Activated CD4-positive, alpha-beta T cell treated with anti-CD3 and anti-CD28 coated beads for 36 hours (primary cell): ENCODE data around the gene CCDC82. TPM values are rescaled to one million over a fixed set of nuclear protein-coding genes. Genes with fewer than 3 reads are reported as not detected.

Source experiments
- ATAC-seq: fragments of 200-7000 bp; cut with Tn5 transposase; one replicate; pipeline ENCODE4 v1.10.0; 2021; ENCODE audit warnings: mild to moderate bottlenecking, moderate library complexity
- CTCF ChIA-PET: fragments of 350-600 bp; sonication (Branson Sonifier 250); formaldehyde crosslinking; loops from one replicate; lab custom pipeline; 2021; ENCODE audit warnings: antibody characterized with exemption; lab: Charles Lee
- POLR2A ChIA-PET: fragments of 350-600 bp; sonication (Branson Sonifier 250); formaldehyde crosslinking; loops from one replicate; lab custom pipeline; 2021; ENCODE audit warnings: antibody characterized with exemption, inconsistent platforms; lab: Charles Lee
- DNase-seq: peaks from one replicate; pipeline ENCODE4 v3.0.0-alpha.2; 2020
- H3K27ac Mint-ChIP-seq: one replicate; pipeline ENCODE4 v1.8.0; 2021; ENCODE audit warnings: mixed read lengths
- H3K27me3 Mint-ChIP-seq: one replicate; pipeline ENCODE4 v1.8.0; 2021; ENCODE audit warnings: mixed read lengths
- H3K36me3 Mint-ChIP-seq: one replicate; pipeline ENCODE4 v1.8.0; 2021; ENCODE audit warnings: low read depth, mixed read lengths
- H3K4me1 Mint-ChIP-seq: one replicate; pipeline ENCODE4 v1.8.0; 2021; ENCODE audit warnings: mixed read lengths
- H3K4me3 Mint-ChIP-seq: one replicate; pipeline ENCODE4 v1.8.0; 2021; ENCODE audit warnings: mild to moderate bottlenecking, moderate library complexity, mixed read lengths
- H3K9me3 Mint-ChIP-seq: one replicate; pipeline ENCODE4 v1.8.0; 2021; ENCODE audit warnings: low read depth, mixed read lengths
- intact Hi-C, 2 experiments: fragments of 100-400 bp; cut with DNase I in 1 of 2; cut with micrococcal nuclease in 1 of 2; formaldehyde crosslinking; loops; one replicate each; pipeline versions ENCODE4 v1.14.2 to v1.15.1; 2022 to 2024; cut with DNase I, micrococcal nuclease
- total RNA-seq, 2 experiments: library from RNA; stranded (reverse); gene quantifications; one replicate each; pipeline ENCODE4 v1.2.3, GENCODE V29; 2021

Gene CCDC82
- total RNA-seq, 2 experiments from 2014 or later = 32.1 to 38.3 TPM

GRCh38 chr11:96365493-96365892 is 24.2 kb downstream of the CCDC82 start:
- DNase-seq = no peak
- POLR2A ChIA-PET = no interaction called here
- ATAC-seq = no peak
- CTCF ChIA-PET = interaction anchor here (0.9 to 1.5 kb wide), 2 partner anchors 23 to 530 kb away, joined by 3 to 4 read pairs; partner anchors contain the start of gene MAML2
- no peaks in the 10 kb centered on the region for H3K9me3 Mint-ChIP-seq
- H3K36me3 Mint-ChIP-seq = peaks cover 27% of the 10 kb centered on the region
- H3K27ac Mint-ChIP-seq = no peak overlapping the region
- no peaks in the 10 kb centered on the region for H3K27me3 Mint-ChIP-seq
- no peak overlapping the region for H3K4me3 Mint-ChIP-seq
- H3K4me1 Mint-ChIP-seq = no peaks in the 10 kb centered on the region
- intact Hi-C loops = no loop called here

DNA sequence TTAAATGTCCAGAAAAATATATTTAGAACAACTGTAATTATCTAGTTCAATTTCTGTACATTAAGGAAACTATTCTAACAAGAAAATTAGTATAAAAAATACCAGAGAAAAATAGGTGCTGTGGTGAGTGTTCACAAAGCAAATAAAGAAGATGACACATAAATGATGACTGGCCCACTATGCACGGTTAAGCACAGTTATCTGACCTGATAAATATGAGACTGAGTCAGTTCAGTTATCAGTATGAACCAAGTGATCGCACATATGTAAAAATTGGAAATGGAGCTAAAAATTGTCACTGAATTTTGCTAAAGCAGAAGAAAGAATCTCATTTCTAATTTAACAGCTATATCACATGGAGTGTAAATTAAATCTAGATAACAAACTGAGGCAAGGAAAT is 27.9 kb downstream of the CCDC82 start:
- peaks cover 17% of the 10 kb centered on the region for H3K4me1 Mint-ChIP-seq
- H3K4me3 Mint-ChIP-seq = no peak overlapping the region
- H3K36me3 Mint-ChIP-seq = peaks cover 27% of the 10 kb centered on the region
- ChIA-PET CTCF (interaction anchor here (0.6 to 2.0 kb wide), 4 partner anchors 9 to 255 kb away, joined by 3 to 12 read pairs (median 4); partner anchors contain the start of gene MAML2), POLR2A (no interaction called here)
- DNase-seq = no peak
- intact Hi-C loops = no loop called here
- ATAC-seq = no peak
- H3K27ac Mint-ChIP-seq = no peak overlapping the region
- H3K9me3 Mint-ChIP-seq = no peaks in the 10 kb centered on the region
- no peaks in the 10 kb centered on the region for H3K27me3 Mint-ChIP-seq

DNA sequence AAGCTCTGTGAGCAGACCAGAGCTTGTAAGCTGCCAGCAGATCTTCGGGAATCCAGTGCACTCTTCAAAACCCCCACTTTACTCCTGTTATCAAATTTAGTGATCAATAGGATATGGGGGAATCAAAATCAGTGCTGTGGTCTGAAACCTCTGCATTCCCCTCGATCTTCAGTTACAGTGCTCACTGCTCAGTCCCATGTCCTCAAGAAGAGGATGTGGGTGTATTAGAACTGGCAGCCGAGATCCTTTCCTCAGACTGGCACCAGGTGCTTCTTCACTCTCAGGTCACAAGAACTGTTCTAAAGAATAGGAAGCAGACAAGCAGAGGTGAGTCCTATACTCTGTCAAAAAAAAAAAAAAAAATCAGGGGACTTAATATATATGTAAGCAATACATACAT is 31.4 kb downstream of the CCDC82 start:
- intact Hi-C loops = no loop called here
- H3K4me3 Mint-ChIP-seq = no peak overlapping the region
- DNase-seq (no peak), ATAC-seq (no peak)
- peak overlapping the region; percentile 18 for H3K27ac Mint-ChIP-seq
- no peaks in the 10 kb centered on the region for H3K9me3 Mint-ChIP-seq
- ChIA-PET CTCF (interaction anchor here (0.6 to 2.3 kb wide), 3 partner anchors 15 to 423 kb away, joined by 3 to 13 read pairs (median 4); partner anchors contain the start of gene MAML2), POLR2A (no interaction called here)
- H3K27me3 Mint-ChIP-seq = no peaks in the 10 kb centered on the region
- H3K36me3 Mint-ChIP-seq = peaks cover 48% of the 10 kb centered on the region
- H3K4me1 Mint-ChIP-seq = peaks cover 20% of the 10 kb centered on the region

DNA sequence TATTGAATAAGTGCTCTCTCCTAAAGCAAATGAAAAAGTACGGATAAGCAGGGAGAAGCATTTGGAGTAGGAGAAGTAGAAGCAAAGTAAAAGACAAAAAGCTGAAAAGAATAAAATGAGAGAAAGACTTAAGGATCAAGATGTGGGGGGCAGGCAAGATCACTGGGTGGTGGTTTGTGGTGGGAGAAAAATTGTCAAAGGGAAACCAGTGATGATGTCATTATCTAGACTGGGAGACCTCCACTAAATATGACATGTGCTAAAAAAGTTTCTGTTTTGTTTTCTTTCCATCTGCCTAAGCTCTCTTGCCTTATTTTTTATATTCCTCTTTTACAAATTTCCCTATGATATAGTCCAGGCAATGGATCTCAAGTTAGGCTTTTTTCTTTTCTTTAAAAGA is 31.9 kb downstream of the CCDC82 start:
- DNase-seq = peak; percentile 16
- H3K27ac Mint-ChIP-seq = peak overlapping the region; percentile 34
- POLR2A ChIA-PET = no interaction called here

GRCh38 chr11:96356848-96357247 is 32.9 kb downstream of the CCDC82 start:
- peaks cover 20% of the 10 kb centered on the region for H3K4me1 Mint-ChIP-seq
- intact Hi-C loops = no loop called here
- H3K9me3 Mint-ChIP-seq = no peaks in the 10 kb centered on the region
- ChIA-PET POLR2A (no interaction called here), CTCF (interaction anchor here (0.7 to 2.3 kb wide), 3 partner anchors 13 to 127 kb away, joined by 3 to 13 read pairs (median 4); partner anchors contain the start of gene MAML2)
- peaks cover 50% of the 10 kb centered on the region for H3K36me3 Mint-ChIP-seq
- no peaks in the 10 kb centered on the region for H3K27me3 Mint-ChIP-seq
- ATAC-seq (no peak), DNase-seq (no peak)
- H3K27ac Mint-ChIP-seq = no peak overlapping the region
- no peak overlapping the region for H3K4me3 Mint-ChIP-seq

More for the DNA sequence above, 31.9 kb downstream of the CCDC82 start:
- Mint-ChIP-seq H3K36me3 (peaks cover 48% of the 10 kb centered on the region), H3K4me1 (peaks cover 20% of the 10 kb centered on the region), H3K27me3 (no peaks in the 10 kb centered on the region), H3K9me3 (no peaks in the 10 kb centered on the region), H3K4me3 (no peak overlapping the region)
- CTCF ChIA-PET = interaction anchor here (0.6 to 2.3 kb wide), 3 partner anchors 14 to 423 kb away, joined by 3 to 13 read pairs (median 4); partner anchors contain the start of gene MAML2
- intact Hi-C loops = no loop called here
- ATAC-seq = peak; percentile 72

DNA sequence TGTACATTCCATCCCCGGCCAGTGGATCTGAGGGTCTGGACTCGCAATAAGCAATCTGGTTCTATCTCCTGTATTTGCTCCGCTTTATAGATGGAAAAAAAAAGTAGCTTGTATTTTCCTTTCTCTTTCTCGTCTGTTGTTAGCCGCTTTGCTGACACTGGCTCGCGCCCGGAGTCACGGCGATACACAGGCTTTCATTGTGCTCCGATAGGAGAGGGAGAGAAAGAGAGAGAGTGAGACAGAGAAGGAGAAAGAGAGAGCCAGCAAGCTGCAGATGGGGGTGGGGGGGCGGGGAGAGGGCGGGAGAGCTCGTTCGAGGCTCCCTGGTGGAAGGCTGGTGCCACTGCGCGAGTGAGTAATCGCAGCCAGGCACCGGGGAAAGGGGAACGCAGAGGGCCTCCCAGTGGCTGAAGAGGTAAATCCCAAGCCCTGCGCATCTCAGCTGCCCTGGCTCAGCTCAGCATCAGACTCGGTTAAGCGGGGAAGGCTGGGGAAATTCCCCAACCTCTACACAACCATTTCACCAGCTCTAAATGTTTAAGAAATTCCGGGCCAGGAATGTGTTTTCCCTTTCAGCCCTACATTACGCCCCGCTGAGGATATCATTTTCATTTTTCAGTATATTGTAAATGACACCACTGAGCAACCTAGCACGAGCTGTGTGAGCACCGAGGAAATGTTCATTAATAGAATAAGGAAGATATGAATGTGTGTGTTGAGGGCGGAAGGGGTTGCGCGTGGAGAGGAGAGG is 46.6 kb downstream of the CCDC82 start, which contains the start of gene MAML2:
Gene MAML2, minus strand, starts transcription at position 235 of the 751 bp plus-strand sequence. CDS start 1,300 bp downstream, outside the sequence.
- peak within 1 kb of the TSS; percentile 84 for H3K4me3 Mint-ChIP-seq
- ChIA-PET POLR2A (interaction anchor here (0.5 to 2.3 kb wide), 19 partner anchors 8 to 554 kb away, joined by 3 to 19 read pairs (median 3); partner anchors contain the start of genes CCDC82, FAM76B and JRKL), CTCF (interaction anchor here (0.6 to 7.2 kb wide), 80 partner anchors 9 to 1190 kb away, joined by 3 to 69 read pairs (median 5); partner anchors contain the start of genes CCDC82, CEP57 and JRKL)
- peaks cover 35% of the 10 kb centered on the region for H3K36me3 Mint-ChIP-seq
- H3K27ac Mint-ChIP-seq = peak within 1 kb of the TSS; percentile 95
- no peaks in the 10 kb centered on the region for H3K9me3 Mint-ChIP-seq
- H3K4me1 Mint-ChIP-seq = peaks cover 26% of the 10 kb centered on the region
- intact Hi-C loops = loop anchor here (1.0 to 5.0 kb wide), 17 partner anchors 46 to 554 kb away; partner anchors contain the start of genes CCDC82 (in 1 of the 2), FAM76B (in 1 of the 2), JRKL (in 1 of the 2) and MTMR2 (in 1 of the 2)
- ATAC-seq = peak; percentile 85
- no peaks in the 10 kb centered on the region for H3K27me3 Mint-ChIP-seq
- DNase-seq = peak; percentile 96

DNA sequence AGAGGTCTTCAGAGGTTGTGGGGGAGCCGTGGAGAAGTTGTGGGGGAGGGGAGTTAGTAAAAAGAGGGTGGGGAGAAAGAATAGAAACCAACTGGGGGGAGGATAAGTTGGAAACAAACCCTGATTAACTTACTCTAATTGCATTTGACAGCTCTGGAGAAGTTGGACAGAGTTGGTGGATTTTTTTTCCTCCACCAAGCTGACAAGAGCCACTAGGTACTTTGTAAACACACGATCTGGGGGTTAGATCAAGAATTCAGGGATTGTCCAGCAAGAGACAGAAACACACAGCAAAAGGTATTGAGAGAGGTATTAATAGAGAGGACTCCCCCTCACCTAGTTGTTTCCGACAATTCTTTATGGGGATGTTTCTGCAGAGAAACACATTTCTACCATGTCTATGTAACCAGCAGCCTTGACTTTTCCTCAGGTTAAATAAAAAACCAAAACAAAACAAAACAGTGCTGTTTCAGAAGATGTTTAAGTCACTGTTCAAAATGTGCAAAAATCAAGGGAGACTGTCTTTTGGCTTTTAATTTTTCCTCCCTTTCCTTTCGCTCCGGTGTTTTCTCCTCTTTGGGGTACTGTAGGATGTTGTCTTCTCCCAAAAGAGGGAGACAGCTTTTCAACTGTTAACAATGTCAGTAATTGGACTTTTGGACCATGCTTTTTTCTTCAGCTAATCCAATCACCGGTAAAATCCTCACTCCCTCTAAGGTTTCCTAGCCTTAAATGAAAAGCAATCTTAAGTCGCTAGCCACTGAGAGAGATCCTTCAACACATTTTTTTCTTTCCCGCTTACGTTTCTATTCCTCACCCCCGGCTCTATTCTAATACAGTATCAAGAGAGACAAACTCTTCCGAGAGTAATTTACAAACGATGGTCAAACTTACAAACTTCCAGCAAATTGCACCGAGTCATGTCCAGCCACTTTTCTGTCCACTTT is 47.4 kb downstream of the CCDC82 start:
- peaks cover 44% of the 10 kb centered on the region for H3K36me3 Mint-ChIP-seq
- no peaks in the 10 kb centered on the region for H3K27me3 Mint-ChIP-seq
- DNase-seq (no peak), ATAC-seq (no peak)
- peak overlapping the region; percentile 84 for H3K4me3 Mint-ChIP-seq
- no peaks in the 10 kb centered on the region for H3K9me3 Mint-ChIP-seq
- CTCF ChIA-PET = interaction anchor here (0.6 to 7.2 kb wide), 79 partner anchors 8 to 1189 kb away, joined by 3 to 69 read pairs (median 5); partner anchors contain the start of genes CCDC82, CEP57 and JRKL
- peaks cover 35% of the 10 kb centered on the region for H3K4me1 Mint-ChIP-seq
- H3K27ac Mint-ChIP-seq = peak overlapping the region; percentile 95
- POLR2A ChIA-PET = interaction anchor here (0.5 to 2.3 kb wide), 22 partner anchors 7 to 553 kb away, joined by 3 to 19 read pairs (median 3); partner anchors contain the start of genes CCDC82, CEP57, FAM76B and JRKL
- intact Hi-C loops = loop anchor here (1.0 to 5.0 kb wide), 10 partner anchors 53 to 553 kb away; partner anchors contain the start of genes FAM76B (in 1 of the 2) and MTMR2 (in 1 of the 2)

DNA sequence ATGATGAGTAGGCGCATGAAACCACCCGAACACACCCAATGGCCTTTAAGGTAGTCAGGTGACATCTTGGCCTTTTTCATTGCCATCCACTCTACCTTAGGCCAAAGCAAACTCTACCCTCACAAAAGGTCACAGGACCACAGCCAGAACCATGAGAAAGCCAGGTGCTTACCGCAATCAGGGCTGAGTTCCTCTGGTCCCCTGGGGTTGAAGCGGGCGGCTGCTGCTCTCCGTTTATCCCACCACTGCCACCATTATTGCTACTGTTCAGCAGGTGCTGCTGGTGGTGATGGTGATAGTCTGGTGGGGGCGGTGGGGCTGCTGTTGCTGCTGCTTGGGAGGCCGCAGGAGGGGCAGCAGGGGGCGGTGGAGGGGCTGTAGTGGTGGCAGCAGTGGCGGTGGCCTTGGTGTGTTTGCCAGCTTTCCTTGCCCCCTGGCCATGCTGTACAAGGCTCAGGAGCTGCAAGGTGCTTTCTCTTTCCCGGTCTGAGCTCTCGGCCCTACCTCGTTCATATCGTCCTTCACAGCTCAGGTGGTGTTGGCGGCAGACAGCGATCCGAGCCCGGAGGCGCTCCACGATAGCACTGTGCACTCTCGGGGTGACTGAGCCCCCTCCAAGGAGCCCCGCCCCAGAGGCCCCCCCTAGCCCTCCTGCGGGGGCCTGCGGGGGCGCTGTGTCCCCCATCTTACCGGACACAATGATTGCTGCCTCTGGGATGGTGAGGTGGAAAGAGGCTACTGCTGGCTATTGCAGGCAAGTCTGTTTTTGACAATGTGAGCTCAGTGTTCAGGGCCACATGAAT is 48.3 kb downstream of the CCDC82 start:
- Mint-ChIP-seq H3K4me1 (peaks cover 43% of the 10 kb centered on the region), H3K9me3 (no peaks in the 10 kb centered on the region)
- intact Hi-C loops = loop anchor here (1.0 to 5.0 kb wide), 10 partner anchors 53 to 552 kb away; partner anchors contain the start of genes FAM76B (in 1 of the 2) and MTMR2 (in 1 of the 2)

GRCh38 chr11:96340555-96340885 is 49.2 kb downstream of the CCDC82 start:
- Mint-ChIP-seq H3K27ac (peak overlapping the region; percentile 95), H3K4me1 (peaks cover 51% of the 10 kb centered on the region), H3K9me3 (no peaks in the 10 kb centered on the region), H3K4me3 (peak overlapping the region; percentile 84), H3K27me3 (no peaks in the 10 kb centered on the region), H3K36me3 (peaks cover 53% of the 10 kb centered on the region)
- POLR2A ChIA-PET = interaction anchor here (0.6 to 1.9 kb wide), 7 partner anchors 29 to 550 kb away, joined by 3 to 10 read pairs (median 3); partner anchors contain the start of genes CCDC82, CEP57 and JRKL
- CTCF ChIA-PET = interaction anchor here (0.5 to 7.2 kb wide), 17 partner anchors 10 to 286 kb away, joined by 3 to 69 read pairs (median 6); no protein-coding TSS in a partner anchor
- DNase-seq (no peak), ATAC-seq (no peak)
- intact Hi-C loops = loop anchor here (5.0 kb wide), 5 partner anchors 53 to 503 kb away; partner anchors contain the start of gene MTMR2 (in 1 of the 2)

More for the DNA sequence above, 48.3 kb downstream of the CCDC82 start:
- no peaks in the 10 kb centered on the region for H3K27me3 Mint-ChIP-seq
- CTCF ChIA-PET = interaction anchor here (0.6 to 7.2 kb wide), 32 partner anchors 10 to 550 kb away, joined by 3 to 69 read pairs (median 6); partner anchors contain the start of genes CCDC82, CEP57 and JRKL
- H3K27ac Mint-ChIP-seq = peak overlapping the region; percentile 95
- peaks cover 48% of the 10 kb centered on the region for H3K36me3 Mint-ChIP-seq
- H3K4me3 Mint-ChIP-seq = peak overlapping the region; percentile 84
- ATAC-seq (peak; percentile 50), DNase-seq (peak; percentile 84)
- POLR2A ChIA-PET = interaction anchor here (0.5 to 1.9 kb wide), 11 partner anchors 16 to 551 kb away, joined by 3 to 10 read pairs (median 3); partner anchors contain the start of gene CEP57
